ENCODE results near the gene HLA-E.

GRCh38 chr6:30491991-30492952 lies 3.0 kb downstream of the HLA-E start:
- no peak; the same call in 1 of the 2 replicates for TF ChIP-seq POLR2AphosphoS5 (IDR thresholded peaks at IDR 0.05; ENCODE audit: low read depth)
- no peak for TF ChIP-seq CTCF (IDR thresholded peaks at IDR 0.05; ENCODE audit: insufficient read depth, low read length)

Data from HL-60 (cell line).